Small intestine (tissue), 7 donors: ENCODE results near the gene FAM110A. TPM values are rescaled to one million over a fixed set of nuclear protein-coding genes. Genes with fewer than 3 reads are reported as not detected.

Experiments
- DNase-seq, 2 donors: peaks; one replicate each; pipeline versions ENCODE4 v3.0.0 to v3.0.0-alpha.2; 2013
- FAIRE-seq: peaks from 2 replicates; lab custom pipeline; 2012; peaks lifted over from hg19 to GRCh38; lab: Jason Lieb, UNC
- H3K27ac ChIP-seq, 3 donors: one replicate each; pipeline ENCODE4 v1.5.1; 2013; ENCODE audit warnings: low read length in 2 of 3, mild to moderate bottlenecking in 2 of 3, control low read depth in 1 of 3, inconsistent platforms in 1 of 3, low read depth in 1 of 3, moderate library complexity in 1 of 3
- H3K27me3 ChIP-seq, 3 donors: one replicate each; pipeline ENCODE4 v1.6.1; 2013; ENCODE audit warnings: low read length in 3 of 3, inconsistent platforms in 1 of 3; ENCODE audit not compliant: control insufficient read depth in 3 of 3, insufficient read depth in 3 of 3
- H3K36me3 ChIP-seq, 3 donors: one replicate each; pipeline ENCODE4 v1.6.1; 2013; ENCODE audit warnings: low read length in 3 of 3, inconsistent platforms in 1 of 3, low read depth in 1 of 3, mild to moderate bottlenecking in 1 of 3, moderate library complexity in 1 of 3; ENCODE audit not compliant: control insufficient read depth in 3 of 3, insufficient read depth in 2 of 3
- H3K4me1 ChIP-seq, 3 donors: one replicate each; pipeline ENCODE4 v1.6.1; 2013; ENCODE audit warnings: low read length in 2 of 3, inconsistent platforms in 1 of 3, low read depth in 1 of 3, mild to moderate bottlenecking in 1 of 3, moderate library complexity in 1 of 3; ENCODE audit not compliant: control insufficient read depth in 3 of 3, insufficient read depth in 2 of 3
- H3K4me3 ChIP-seq, 3 donors: one replicate each; pipeline ENCODE4 v1.5.1; 2013; ENCODE audit warnings: low read length in 3 of 3, control low read depth in 1 of 3, inconsistent platforms in 1 of 3, low read depth in 1 of 3, mild to moderate bottlenecking in 1 of 3, moderate library complexity in 1 of 3
- H3K9me3 ChIP-seq, 2 donors: one replicate each; pipeline ENCODE4 v1.6.1; 2013; ENCODE audit warnings: low read depth in 1 of 2, low read length in 1 of 2; ENCODE audit not compliant: control insufficient read depth in 2 of 2, insufficient read depth in 1 of 2
- WGBS, 3 donors: extraction: QIAGEN DNeasy Blood & Tissue Kit; methylation state at CpG; one replicate each; pipeline ENCODE4 v1.1.7; 2013; 5-methylcytosine and 5-hydroxymethylcytosine counted together
- polyA plus RNA-seq, 4 donors: library from polyadenylated mRNA; stranded (reverse) in 3 of 4; unstranded in 1 of 4; fragments of 200-250 nt in 3 of 4; fragments of 120-200 nt in 1 of 4; gene quantifications; one replicate each; pipeline versions ENCODE4 v1.2.1 to v1.2.3, GENCODE V29; 2013
- donor health status: healthy with polysubstance abuse.
- donor health status: control.
- donor health status: control.
- donor health status: Bipolar disorder and iron deficiency.
- donor health status: healthy.

The FAM110A gene
- polyA plus RNA-seq, 4 donors: 7.6 to 14.1 (median 11.7) TPM

DNA sequence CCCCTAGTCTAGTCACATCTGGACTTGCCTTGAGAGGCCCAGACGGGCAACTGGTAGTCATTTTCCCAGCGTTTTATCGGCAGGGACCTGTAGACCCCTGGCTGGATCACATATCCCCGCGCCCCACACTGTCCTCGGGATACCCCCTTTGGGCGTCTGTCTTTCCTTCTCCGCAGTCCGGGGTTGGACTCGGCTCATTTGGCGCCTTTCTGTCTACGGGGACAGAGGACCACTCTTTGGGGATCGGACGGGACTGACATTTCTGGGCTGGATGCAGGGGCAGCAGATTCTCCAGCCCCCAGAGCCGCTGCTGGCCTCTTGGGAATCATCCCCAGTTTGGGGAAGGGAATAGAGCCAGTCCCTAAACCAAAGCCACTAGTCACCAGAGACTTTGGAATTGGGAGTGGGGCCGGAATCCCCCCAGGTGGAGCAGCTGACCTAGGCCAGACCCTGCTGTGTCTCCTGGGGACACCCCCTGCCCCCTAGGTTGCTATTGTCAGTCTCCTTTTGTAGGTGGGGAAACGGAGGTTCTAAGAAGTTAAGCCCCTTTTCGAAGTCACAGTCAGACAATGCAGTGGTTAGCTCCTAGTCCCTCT, 734 bp downstream of the FAM110A start:
- H3K27me3 ChIP-seq: no peaks in the 10 kb centered on the region
- no peaks in the 10 kb centered on the region for H3K9me3 ChIP-seq
- 3 to 5% (median 5%) methylated on average over 18 of the region's 18 CpGs for WGBS, 3 donors
- no peak for FAIRE-seq
- H3K4me3 ChIP-seq: peak overlapping the region; percentile 74 to 83 (median 80)
- peak overlapping the region in 1 of 3 donors; percentile 91 for H3K27ac ChIP-seq
- no peak for DNase-seq
- peaks cover 0 to 8% (median 7%) of the 10 kb centered on the region in 3 donors for H3K4me1 ChIP-seq
- peaks cover 0 to under 1% (median 0%) of the 10 kb centered on the region in 3 donors for H3K36me3 ChIP-seq

DNA sequence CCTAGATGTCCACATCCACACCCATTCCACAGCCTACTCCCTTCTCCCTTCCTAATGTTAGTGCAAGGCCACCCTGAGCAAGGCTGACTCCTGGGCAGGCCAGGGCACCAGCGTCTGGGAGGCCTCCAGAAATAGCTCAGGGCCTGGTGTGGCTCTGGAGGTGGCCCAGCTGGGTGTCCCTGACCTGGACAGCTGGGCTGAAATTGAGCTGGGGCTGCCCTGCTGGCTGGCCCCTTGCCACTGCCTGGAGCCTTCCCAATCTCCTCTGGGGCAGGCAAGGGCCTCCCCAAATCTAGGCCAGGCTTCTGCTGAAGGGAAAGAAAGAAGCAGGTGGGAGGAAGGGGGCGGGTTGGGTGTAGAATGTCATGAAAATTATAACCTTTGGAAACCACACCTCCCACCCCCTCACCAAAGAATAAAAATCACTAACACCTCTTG, 2.1 kb downstream of the FAM110A start:
- no peak overlapping the region for H3K4me3 ChIP-seq
- FAIRE-seq (no peak), DNase-seq (no peak)
- H3K27ac ChIP-seq: peak overlapping the region in 1 of 3 donors; percentile 34
- peaks cover 0 to 8% (median 6%) of the 10 kb centered on the region in 3 donors for H3K4me1 ChIP-seq
- WGBS, 3 donors: 61 to 62% (median 62%) methylated on average over 2 of the region's 2 CpGs
- H3K36me3 ChIP-seq: peaks cover 0 to 3% (median 0%) of the 10 kb centered on the region in 3 donors
- H3K9me3 ChIP-seq: no peaks in the 10 kb centered on the region
- no peaks in the 10 kb centered on the region for H3K27me3 ChIP-seq

DNA sequence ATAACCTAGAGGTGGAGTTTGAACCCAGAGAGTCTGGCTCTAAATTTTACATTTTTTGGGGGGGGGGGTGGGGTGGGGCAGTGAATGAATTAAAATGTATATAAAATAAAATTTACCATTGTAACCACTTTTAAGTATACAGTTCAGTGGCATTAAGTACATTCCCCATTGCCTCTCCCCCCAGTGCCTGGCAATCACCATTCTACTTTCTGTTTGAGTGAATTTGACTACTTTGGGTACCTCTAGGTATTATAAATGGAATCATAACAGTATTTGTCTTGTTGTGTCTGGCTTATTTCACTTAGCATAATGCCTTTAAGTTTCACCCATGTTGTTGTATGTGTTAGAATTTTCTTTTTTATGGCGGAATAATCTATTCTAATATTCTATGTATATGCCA, 2.7 kb downstream of the FAM110A start:
- H3K36me3 ChIP-seq: peaks cover 0 to 3% (median 0%) of the 10 kb centered on the region in 3 donors
- FAIRE-seq (no peak), DNase-seq (no peak)
- H3K27me3 ChIP-seq: no peaks in the 10 kb centered on the region
- H3K4me3 ChIP-seq: no peak overlapping the region
- H3K4me1 ChIP-seq: peaks cover 0 to 8% (median 6%) of the 10 kb centered on the region in 3 donors
- H3K9me3 ChIP-seq: no peaks in the 10 kb centered on the region
- H3K27ac ChIP-seq: no peak overlapping the region
- WGBS, 3 donors: 88 to 94% (median 93%) methylated on average over 1 of the region's 1 CpG

DNA sequence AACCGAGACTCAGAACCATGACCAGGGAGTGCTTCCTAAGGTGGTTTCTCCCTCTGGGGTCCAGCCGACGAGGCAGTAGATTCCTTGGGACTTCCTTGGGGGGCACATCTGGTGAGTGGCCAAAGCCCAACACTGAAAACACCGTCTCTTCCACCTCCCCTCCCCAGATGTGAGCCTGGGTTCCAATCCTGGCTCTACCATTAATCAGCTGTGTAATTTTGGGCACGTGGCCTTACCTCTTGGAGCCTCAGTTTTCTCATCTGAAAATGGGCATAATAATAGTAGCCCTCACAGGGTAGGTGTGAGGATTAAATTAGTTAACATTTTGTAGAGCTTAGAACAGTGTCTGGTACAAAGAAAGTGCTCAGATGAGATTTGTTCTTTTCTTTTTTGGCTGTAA, 5.5 kb downstream of the FAM110A start:
- DNase-seq (no peak), FAIRE-seq (no peak)

DNA sequence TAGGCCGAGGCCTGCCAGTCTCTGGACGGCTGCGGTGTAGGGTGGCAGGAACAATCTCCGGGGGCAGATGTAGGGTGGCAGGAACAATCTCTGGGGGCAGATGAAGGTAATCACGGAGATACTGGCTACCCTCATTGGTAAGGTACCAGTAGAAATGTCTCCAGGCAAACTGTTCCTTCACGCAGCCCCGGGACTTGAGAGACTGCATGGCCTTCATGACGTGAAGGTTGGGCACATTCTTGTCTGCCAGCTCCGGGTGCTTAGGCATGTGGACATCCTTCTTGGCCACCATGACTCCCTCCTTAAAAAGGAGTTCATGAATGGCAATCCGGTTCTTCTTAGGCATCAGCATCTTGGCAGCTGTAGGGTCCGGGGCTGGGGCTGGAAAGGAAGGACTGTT, 6.1 kb downstream of the FAM110A start:
- 87 to 93% (median 93%) methylated on average over 11 of the region's 11 CpGs for WGBS, 3 donors
- H3K27ac ChIP-seq: no peak overlapping the region
- no peak for DNase-seq

More for the DNA sequence above, 5.5 kb downstream of the FAM110A start:
- Histone ChIP-seq H3K9me3 (no peaks in the 10 kb centered on the region), H3K36me3 (peaks cover 0 to 3% (median 0%) of the 10 kb centered on the region in 3 donors), H3K27me3 (peaks cover 0 to 9% (median 0%) of the 10 kb centered on the region in 3 donors), H3K27ac (no peak overlapping the region), H3K4me3 (no peak overlapping the region), H3K4me1 (peaks cover 2 to 14% (median 6%) of the 10 kb centered on the region in 3 donors)
- 70 to 95% (median 91%) methylated on average over 5 of the region's 5 CpGs for WGBS, 3 donors

DNA sequence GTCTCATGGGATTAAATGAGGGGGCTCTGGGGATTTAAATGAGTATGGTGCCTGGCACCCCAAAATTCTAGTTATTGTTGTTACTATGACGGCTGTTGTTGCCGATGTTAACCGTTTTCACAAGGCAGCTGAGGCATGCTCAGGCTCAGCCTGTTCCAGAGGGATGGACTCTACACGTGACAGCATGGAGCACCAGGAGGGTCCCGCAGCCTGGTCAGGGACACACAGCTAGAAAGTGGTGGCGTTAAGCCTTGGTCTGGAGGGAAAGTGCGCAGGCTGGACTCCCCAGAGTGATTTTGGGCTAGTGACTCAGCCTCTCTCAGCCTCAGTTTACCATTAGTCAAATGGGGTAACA, 7.0 kb downstream of the FAM110A start:
- Histone ChIP-seq H3K27me3 (peaks cover 0 to 9% (median 0%) of the 10 kb centered on the region in 3 donors), H3K27ac (no peak overlapping the region), H3K4me3 (peak overlapping the region in 1 of 3 donors; percentile 66), H3K36me3 (peaks cover 0 to 5% (median 0%) of the 10 kb centered on the region in 3 donors), H3K4me1 (peaks cover 3 to 10% (median 3%) of the 10 kb centered on the region in 3 donors), H3K9me3 (no peaks in the 10 kb centered on the region)
- WGBS, 3 donors: 81 to 92% (median 91%) methylated on average over 7 of the region's 7 CpGs
- FAIRE-seq: no peak
- DNase-seq: no peak

More for the DNA sequence above, 6.1 kb downstream of the FAM110A start:
- Histone ChIP-seq H3K36me3 (peaks cover 0 to 3% (median 0%) of the 10 kb centered on the region in 3 donors), H3K4me3 (no peak overlapping the region), H3K4me1 (peaks cover 3 to 9% (median 6%) of the 10 kb centered on the region in 3 donors), H3K27me3 (peaks cover 0 to 9% (median 0%) of the 10 kb centered on the region in 3 donors), H3K9me3 (no peaks in the 10 kb centered on the region)
- FAIRE-seq: no peak

DNA sequence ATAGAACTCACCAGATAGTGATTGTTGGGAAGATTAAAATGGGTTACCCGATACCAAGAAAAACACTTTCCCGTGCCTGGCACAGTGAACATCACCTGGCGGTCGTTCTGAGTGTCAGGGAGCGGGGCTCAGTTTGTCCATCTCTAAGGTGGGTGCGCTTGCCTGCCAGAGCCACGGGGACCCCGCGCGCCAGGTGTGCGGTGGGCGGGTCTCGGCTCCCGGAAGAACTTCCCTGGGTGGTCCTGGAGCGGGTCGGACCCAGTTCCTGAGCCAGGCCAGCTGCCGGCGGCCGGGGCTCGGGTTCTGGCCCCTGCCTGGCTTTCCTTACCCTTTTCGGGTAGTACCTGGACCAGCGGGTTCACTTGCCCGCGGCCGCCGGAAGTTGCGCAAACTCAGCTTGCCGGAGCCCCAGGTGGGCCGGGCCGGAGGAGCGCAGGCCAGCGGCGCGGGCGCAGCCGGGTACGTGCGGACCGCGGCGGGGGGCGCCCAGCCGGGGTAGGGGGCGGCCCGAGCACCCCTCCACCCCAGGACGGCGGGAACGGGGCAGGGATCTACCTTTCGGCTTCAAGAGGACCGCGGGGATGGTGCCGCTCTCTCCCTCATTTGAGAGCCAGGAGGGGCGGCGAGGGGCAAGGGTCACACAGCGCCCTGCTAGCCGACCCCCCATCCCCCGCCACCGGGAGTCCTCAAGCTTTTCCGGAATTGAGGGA, 7.5 kb downstream of the FAM110A start:
- Histone ChIP-seq H3K4me3 (peak overlapping the region; percentile 29 to 79 (median 66)), H3K36me3 (peaks cover 0 to 10% (median 0%) of the 10 kb centered on the region in 3 donors), H3K4me1 (peaks cover 3 to 10% (median 3%) of the 10 kb centered on the region in 3 donors), H3K9me3 (no peaks in the 10 kb centered on the region), H3K27me3 (peaks cover 0 to 9% (median 0%) of the 10 kb centered on the region in 3 donors), H3K27ac (no peak overlapping the region)
- 5 to 17% (median 11%) methylated on average over 53 to 59 of the region's 59 CpGs for WGBS, 3 donors
- DNase-seq: peak; percentile 56 to 76
- no peak for FAIRE-seq
